Astrocyte of the hippocampus (primary cell): ENCODE results near the gene SPAG6.
A peak's percentile ranks its signal among the peaks of the same experiment; 100 is the strongest.

Source experiments
- DNase-seq: peaks from one replicate; pipeline ENCODE4 v3.0.0; 2011; ENCODE audit warnings: low read depth, low spot score

Gene SPAG6

DNA sequence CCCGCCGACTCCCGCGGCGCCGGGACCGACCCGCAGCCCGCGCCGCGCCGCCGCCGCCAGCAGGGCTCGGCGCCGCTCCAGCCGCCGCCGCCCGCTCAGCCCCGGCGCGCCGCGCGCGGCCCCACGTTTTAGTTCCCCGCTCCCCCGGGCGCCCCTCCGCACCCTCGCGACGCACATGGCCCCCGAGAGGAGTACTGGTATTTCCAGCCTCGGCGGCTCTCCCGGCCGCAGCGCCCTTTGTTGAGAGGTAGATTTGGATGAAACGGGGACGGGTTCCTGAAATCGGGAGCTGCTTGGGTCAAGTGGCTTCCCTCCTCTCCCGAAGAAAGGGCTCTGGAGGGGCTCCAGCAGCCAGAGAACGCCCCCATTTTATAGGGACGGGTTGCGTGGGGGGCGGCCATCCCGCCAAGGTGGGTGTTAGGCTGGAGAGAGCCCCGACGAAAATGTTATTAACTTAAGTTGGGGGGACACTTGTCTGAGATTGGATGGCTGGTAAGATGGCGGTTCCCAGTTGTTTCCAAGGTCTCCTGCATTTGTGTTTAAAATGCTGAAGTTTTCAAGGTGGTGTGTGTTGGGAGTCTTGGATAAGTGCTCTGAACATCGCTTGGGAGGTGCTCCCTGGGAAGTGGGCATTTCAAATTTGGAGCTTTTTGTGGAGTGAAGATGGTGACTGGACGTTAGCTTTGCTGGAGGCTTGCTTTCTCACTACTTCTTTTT is 23.2 kb upstream of the SPAG6 start:
- peak; percentile 52 for DNase-seq

DNA sequence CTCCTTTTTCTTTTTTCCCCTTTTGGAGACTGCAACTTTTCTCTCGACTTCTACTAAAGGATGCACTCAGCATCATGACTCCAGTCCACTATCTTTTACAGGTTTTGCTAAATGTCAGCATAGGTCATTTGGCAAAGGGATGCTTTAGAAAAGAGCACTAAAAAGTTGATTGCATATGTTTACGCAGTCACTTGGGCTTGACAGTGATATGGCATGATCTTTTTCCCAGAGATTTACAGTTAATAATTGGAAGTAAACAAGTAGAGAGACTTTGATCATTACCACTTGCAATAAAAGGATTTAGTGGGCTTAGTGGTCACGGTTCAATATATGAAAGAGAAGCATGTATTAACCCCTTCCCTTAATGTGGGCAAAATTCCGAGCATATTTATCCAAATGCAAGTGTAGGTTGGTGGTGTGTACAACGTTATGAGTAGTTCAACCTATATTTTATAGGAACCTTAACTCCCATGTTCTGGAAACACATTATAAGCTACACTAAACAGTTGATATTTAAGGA is 22.6 kb upstream of the SPAG6 start:
- DNase-seq = no peak

DNA sequence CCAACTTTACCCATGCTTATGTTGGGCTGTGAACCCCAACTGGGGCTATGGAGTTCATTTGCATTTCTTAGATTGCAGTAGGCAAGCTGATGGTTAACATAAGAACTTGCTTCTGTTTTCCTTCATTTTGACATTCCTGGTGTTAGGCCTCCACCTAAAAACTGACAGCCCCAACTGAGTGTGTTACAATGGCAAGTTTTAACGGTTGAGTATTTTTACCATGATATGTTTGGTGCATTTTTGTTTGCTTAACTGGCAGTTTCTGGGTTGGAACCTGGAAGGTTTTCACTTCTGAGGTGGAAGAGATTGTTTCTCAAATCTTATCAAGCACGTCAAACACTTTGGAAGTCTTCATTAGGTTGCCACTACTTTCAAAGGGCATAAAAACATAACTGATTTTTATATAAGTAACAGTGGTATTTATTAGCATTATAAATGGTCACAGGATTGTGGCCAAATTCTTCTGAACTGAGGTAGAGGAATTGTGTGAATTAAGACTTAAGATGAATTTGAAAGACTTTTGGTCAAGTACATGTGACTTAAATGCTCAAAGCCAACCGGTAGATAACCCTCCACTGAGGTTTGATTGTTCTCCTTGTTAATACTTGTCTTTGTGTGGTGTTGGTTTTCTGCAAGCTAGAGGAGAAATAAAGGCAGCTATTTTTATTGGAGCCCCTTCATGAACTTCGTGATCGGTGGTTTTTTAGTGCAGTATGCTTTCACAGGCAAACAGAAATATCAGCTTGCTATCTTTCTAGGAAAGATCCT is 21.6 kb upstream of the SPAG6 start:
- peak; percentile 16 for DNase-seq

DNA sequence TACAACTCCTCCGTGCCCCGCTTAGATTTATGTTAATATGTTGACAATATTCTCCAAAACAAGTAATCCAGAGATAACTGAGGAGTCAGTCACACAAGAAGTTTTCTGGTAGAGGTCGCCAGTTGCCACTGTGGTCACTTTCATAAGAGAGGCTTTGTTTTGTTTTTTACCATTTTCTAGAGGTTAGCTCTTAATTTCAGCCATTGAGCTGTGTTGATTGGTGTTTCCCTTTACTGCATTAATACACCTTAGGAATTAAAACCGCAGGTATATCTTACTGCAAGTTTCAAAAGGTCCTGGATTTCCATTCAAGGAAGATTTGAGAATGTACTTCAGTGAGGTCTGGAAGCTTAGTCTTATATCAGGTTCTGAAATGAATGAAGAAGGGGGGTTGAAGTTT is 20.9 kb upstream of the SPAG6 start:
- DNase-seq = no peak

DNA sequence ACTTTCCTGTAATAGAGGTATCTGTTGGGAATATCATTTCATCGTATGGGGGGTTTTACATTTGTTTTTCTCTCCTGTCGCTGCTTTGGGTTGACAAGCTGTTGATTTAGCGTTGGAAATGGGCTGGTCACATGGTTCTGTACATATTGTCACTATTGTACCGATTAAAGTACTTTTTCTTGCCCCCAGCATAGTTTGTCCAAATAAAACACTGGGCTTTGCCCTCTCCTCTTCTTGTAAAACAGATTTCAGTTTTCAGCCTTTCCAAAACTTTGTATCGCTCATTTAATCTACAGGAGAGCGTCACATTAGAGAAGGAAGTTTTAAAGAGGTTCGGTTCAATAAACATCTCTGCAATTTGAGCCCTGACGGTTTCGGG is 20.4 kb upstream of the SPAG6 start:
- DNase-seq = no peak

DNA sequence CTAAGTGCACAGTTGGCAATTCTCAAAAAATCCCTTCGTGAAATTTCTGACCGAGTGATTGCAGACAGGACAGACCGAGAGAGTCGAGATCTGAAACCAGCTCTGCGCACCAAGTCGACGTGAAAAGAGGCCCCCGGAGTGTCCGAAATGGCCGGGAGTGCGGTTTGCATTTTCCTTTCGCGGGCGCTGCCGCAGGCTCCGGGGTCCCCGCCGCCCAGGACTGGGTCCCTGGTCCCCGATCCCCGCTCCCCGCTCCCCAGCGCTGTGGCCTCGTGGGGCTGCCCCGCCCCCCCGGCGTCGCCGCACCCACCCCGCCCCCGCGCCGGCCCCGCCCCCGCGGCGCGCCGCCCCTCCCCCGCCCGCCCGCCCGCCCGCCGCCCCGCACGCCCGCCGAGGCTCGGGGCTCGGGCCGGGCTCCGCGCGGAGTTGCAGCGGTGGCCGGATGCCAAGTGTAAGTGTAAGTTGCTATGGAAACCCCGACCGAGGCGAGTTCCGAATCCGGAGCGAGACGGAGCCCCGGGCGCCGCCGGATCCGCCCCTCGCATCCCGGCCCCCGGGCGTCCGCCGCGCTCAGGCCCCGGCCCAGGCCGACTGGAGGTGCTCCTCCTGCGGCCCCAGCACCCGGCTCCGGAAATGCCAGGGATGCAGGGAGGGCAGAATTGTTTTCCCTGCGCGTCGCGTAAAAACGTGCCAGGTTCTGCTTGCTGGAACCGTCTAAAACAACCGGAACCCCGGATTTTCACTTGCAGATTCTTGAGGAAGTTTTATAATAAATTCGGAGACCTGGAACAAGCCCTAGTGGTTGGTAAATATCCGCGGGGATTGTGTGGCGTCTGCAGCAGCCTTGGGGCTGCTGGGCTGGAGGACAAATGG is 19.8 kb upstream of the SPAG6 start:
- DNase-seq = peak; percentile 83

DNA sequence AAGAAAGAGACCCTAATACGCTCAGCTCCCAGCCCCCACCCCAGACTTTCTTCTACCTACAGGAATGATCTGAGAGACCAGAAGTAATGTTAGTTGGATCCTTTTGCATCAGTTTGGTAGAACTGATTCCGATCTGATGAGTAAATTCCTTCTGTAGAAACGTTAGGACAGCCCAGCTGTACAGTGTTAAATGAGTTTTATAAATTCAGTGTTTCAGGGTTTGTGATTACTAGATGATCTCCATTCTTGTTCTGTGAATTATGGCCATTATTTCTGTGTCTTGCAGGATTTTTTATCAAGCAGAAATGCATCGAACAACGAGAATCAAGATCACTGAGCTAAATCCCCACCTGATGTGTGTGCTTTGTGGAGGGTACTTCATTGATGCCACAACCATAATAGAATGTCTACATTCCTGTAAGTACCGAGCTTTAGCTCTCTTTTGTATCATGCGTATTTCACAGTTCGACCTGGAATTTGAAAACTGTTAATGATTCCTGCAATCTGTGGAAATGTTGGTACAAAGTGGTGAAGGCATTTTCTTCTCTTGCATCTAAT is 19.1 kb upstream of the SPAG6 start:
- no peak for DNase-seq

DNA sequence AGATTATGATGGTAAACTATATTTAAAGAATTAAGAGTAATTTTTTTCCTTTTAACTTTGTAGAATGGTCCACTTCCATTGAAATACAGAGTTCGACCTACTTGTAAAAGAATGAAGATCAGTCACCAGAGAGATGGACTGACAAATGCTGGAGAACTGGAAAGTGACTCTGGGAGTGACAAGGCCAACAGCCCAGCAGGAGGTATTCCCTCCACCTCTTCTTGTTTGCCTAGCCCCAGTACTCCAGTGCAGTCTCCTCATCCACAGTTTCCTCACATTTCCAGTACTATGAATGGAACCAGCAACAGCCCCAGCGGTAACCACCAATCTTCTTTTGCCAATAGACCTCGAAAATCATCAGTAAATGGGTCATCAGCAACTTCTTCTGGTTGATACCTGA is 16.1 kb upstream of the SPAG6 start:
- no peak for DNase-seq

DNA sequence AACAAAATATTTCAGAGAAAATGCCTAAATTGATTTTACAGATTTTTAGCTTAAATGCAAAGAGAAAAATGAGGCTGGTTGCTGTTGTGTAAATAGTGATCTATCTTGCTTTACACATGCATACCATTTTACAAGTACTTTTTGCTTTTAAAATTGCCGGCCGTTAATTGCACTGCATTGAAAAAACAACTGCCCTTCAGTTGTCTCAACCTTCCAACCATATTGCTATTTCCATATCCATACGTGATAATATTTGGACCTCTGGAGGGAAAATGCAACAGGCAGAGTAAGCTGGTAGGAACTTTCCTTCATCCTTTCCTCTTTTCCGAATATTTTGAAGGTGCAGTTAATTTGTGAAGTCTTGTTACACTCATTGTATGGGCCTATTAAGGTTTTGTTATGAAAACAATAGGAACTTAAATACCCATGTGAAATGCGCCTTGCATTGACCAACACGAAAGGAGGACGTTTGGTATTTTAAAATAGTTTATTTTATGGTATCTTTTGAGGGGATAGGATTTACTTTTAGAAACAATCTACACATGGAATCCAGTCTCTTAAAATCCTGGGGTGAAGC is 13.1 kb upstream of the SPAG6 start:
- DNase-seq = no peak

DNA sequence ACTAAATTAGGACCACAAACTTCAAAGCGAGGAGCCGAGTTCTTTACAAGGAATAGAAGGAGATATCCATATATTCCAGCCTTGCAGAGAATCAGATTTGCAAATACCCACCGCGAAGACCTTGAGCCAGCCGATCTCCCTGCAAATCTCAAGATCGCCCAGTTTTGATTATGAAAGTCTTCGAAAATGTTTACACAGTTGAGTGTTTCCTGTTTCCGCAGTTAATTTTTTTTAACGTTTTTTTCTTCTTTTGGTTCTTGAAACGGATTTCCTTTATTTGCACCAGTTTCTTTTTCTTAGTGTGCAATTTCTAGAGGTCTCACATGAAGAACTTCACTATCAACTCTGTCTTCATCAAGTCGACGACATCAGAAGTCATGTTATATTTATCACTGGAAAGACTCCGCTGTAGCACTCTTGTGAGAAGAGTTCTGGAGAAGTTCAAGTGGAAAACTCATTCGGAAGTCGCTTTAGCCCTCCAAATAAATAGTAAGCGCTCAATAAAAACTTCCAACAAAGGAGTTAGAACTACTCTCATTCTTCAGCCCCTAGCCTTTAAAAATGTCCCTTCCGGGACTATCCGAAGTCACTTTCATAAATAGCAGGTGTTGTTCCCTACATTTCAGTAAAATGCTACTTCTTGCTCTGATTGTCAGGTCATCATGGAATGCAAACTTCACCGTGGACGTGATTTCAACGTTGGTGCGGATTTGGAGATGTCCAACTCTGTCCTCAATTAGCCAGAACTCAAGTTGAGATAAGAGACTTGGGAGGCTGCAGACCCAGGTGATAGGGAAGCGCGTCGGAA is 11.9 kb upstream of the SPAG6 start:
- DNase-seq = no peak

DNA sequence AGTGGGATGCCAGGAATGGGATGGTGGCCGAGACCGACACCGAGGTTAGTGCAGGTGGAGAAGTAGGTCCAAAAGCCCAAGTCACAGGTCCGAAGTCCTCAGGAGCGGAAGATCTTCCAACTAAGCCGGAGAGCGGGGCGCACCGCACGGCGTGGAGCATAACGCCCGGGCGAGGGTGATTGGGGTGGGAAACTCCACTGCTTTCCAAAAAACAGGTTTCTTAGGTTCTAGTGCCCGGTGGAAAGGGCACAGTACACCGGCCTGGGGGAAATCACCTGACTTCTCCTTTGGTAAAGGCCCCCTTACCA is 11.4 kb upstream of the SPAG6 start:
- no peak for DNase-seq

DNA sequence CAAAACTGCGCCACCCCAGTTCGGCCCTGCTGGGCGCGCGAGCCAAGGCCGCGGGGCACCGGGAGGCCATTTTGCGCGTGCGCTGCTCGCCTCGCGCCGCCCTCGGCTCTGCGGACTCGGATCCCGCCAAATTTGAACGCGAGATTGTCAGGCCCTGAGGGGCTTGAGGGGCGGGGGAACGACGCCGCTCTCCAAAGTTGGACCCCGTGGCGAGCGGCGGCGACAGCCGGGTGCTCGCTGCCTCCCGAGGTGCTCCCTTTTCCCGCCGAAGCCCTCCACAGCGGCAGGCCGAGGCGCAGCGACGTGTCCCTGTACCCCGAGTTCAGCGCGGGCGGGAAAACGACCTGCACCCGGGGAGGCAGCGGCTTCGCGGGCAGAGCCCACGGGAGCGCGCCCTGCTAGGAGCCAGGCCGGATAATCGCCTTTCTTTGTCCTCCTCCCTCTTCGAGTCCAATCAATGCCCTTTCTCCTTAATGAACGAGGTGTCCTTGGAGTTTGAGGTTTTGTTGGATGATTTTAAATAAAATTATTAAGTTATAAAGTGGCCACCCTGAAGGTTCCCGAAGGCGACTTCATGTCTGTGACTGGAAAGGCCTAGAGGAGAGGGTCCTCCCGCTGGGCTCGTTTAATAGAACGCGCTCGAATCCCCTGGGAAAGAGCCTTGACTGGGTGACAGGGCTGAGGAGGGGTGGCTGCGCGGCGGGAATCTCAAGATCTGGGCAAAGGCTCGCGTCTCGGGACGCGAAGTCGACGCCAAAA is 10.7 kb upstream of the SPAG6 start:
- peak; percentile 48 for DNase-seq

DNA sequence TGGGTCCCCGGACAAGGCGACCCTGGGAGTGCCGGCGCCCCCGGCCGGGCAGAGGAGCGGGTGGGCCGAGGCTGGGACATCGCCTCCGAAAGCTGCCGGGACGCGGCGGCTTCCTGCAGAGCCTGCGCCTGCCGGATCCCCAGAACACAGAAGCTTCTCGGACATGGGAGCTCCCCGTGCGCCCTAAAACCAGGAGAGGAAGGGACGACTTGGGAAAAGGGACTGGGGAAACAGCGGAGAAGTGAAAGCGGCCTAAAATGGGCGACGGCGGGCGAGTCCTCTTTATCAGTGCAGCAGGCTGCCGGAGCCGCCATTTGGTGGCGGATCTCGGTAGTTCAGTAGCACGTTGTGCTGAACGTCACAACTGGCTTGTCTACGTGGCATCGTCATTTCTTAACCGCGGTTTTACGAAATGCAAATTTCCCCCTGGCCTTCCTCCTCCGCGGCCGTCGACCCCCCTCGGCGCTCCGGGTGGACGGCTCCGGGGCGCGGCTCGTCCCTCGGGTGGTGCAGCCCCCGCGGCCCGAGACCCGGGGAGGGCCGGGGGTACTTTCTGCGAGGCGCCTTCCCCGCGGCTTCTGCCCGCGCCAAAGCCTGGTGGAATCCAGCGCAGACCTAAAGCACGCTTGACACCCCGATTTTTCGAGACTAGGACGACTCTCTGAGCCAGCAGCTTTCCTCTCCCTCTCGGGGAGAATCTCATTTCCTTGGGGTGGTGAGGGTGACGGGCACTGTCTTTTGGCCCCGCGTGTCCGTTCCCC is 9.9 kb upstream of the SPAG6 start:
- DNase-seq = peak; percentile 70

DNA sequence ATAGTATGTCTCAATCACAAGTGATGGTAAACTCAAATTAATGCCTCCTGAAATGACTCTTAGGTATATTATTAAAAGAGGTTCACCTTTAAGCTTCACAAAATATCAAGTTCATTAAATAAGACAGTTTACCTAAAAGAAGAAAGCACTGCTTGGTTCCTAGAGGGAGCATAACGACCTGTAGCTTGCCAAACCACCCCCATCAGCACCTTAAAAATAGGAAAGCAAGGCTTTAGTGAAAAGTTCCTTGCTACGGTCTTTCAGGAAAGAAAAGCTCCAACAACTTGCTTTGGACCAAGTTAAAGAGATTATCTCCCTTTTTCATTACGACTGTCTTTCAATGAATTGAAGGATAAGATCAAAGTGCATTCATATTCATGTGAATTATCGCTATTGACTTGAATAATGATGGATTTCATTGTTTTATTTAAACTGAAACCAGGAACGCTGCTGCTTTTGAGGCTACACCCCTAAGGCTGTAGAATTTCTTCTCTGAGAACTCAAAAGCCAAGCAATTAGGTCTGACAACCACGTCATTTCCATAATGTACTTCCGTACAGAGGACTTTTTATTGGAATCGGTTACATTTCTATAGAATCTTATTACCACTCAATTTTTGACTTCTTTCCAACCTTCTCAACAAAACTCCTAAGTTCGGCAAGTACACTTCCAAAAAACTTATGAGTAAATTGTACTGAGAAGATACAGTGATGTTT is 7.0 kb upstream of the SPAG6 start:
- DNase-seq = no peak

DNA sequence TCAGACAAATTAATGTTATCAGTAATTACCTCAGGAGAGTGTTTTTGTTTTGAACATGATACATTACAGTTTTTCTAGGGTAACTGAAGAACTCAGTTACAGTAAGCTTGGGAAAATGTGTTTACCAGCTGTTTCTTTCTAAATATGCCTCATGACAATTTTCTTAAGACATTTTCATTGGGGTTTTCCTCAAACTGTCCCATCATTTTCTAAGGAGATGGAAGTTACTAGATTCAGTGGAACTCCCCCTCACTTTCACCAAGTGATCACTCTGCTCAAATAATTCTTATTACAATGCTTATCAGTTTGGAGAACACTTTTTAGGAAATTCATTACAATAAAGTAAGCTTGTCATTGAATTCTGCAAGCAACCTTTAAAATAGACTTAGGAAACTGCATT is 6.4 kb upstream of the SPAG6 start:
- no peak for DNase-seq

DNA sequence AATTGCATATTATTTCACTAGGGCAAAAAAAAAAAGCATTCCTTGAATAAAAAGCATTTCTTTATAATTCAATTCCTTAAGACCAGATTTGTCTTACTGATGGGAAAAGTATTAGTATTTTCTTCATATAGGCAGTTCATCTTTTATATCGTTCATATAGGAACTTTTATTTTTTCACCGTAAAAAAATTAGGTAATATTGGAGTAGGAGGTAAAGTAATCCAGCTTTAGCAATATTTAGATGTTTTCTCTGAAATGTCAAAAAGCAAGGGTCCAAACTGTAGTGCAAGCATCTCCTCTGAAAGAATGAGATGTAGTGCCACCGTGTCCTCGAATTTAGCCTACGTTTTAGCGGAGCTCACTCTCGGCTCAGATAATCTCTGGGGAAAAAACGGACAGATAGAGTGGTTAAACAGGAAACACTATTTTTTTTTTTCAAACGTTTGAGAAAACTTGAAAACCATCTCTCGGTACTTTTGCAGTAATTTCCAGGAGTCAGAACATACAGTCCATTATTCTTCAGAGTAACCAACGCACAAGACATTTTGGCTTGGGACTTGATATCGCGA is 5.5 kb upstream of the SPAG6 start:
- DNase-seq = no peak

DNA sequence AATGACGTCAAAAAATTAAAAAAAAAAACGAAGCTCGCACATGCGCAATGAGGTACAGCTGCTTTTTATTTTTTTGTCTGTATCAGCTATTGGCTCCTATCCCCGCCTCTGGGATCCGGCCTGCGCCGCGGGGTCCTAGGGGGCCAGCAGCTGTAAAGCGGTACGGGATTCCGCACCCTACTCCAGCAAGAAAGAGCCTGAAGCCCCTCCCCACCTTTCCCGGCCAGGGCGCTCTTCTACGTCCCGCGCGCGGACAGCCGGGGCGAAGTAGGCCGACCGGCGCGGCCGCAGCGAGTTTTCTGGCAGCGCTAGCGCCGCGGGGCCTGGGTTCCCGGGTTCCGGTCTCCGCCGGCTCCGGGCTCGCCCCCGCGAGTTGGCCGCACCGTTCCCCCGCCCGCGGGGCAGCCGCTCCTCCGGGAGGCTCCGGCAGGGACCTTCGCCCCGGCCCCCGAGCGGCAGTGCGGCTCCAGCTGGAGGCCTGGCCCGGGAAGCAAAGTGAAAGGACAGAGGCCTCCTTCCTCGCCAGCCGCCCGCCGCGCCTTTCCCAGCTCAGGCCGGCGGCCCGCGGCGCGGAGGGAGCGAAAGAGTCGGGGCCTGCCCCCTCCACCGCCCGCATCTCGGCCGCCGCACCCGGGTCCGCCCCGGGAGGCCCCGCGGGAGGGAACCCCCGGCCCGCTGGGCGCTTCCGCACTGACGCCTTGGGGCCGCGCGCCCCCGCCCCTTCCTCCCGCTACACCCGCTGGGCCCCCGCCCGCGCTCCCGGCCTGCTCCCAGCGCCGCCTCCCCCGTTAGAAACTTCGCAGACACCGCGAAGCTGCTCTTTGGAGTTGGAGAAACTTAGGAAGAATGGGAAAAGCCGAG is 4.7 kb upstream of the SPAG6 start:
- DNase-seq = peak; percentile 87
